Measurements from ENCODE around the gene RBM38.

Gene RBM38

DNA sequence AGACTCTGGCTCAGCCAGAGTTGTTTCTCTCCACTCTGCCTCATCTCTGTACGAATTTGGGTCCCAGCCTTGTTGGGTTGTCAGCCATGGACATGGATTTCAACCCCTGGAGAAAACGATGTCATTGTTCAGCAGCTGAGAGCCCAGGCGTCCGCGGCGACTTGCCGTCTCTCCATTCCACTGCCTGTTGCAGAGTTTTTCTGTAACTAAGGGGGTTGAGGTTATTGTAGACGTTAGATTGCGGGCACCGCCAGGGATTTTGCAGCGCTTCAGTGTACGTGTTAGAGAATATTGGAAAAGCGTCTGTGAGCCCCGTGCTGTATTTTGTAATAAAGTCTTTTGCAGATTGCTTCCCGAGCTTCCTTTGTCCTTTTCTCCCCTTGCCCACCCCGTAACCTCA lies 13.1 kb upstream of the RBM38 start:
- Histone ChIP-seq H3K4me3 (ENCODE audit: low read depth, low read length) (no peak overlapping the region), H3K9me3 (ENCODE audit: control insufficient read depth, insufficient read depth, low read depth, low read length) (no peaks in the 10 kb centered on the region), H3K4me1 (ENCODE audit: control insufficient read depth, insufficient read depth, low read length) (no peaks in the 10 kb centered on the region), H3K27ac (ENCODE audit: extremely low read depth, low read depth, low read length) (no peak overlapping the region), H3K36me3 (ENCODE audit: control insufficient read depth in 2 of 2, insufficient read depth in 1 of 2, low read length in 2 of 2) (peaks cover 16 to 82% of the 10 kb centered on the region in 2 experiments)
- ChIA-PET POLR2A (no interaction called here), CTCF (no interaction called here)
- TF ChIP-seq SCRT1 (tag by site-specific recombination; IDR thresholded peaks at IDR 0.05; ENCODE audit: borderline replicate concordance), result no peak
- TF ChIP-seq ZNF701 (tag by site-specific recombination; IDR thresholded peaks at IDR 0.05), result no peak
- TF ChIP-seq, protein P1, sequence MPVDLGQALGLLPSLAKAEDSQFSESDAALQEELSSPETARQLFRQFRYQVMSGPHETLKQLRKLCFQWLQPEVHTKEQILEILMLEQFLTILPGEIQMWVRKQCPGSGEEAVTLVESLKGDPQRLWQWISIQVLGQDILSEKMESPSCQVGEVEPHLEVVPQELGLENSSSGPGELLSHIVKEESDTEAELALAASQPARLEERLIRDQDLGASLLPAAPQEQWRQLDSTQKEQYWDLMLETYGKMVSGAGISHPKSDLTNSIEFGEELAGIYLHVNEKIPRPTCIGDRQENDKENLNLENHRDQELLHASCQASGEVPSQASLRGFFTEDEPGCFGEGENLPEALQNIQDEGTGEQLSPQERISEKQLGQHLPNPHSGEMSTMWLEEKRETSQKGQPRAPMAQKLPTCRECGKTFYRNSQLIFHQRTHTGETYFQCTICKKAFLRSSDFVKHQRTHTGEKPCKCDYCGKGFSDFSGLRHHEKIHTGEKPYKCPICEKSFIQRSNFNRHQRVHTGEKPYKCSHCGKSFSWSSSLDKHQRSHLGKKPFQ (tag by site-specific recombination; IDR thresholded peaks at IDR 0.05), result no peak
- no peak for TF ChIP-seq ZSCAN23 (tag by site-specific recombination; IDR thresholded peaks at IDR 0.05)
- TF ChIP-seq KLF1 (tag by site-specific recombination; IDR thresholded peaks at IDR 0.05), result no peak

DNA sequence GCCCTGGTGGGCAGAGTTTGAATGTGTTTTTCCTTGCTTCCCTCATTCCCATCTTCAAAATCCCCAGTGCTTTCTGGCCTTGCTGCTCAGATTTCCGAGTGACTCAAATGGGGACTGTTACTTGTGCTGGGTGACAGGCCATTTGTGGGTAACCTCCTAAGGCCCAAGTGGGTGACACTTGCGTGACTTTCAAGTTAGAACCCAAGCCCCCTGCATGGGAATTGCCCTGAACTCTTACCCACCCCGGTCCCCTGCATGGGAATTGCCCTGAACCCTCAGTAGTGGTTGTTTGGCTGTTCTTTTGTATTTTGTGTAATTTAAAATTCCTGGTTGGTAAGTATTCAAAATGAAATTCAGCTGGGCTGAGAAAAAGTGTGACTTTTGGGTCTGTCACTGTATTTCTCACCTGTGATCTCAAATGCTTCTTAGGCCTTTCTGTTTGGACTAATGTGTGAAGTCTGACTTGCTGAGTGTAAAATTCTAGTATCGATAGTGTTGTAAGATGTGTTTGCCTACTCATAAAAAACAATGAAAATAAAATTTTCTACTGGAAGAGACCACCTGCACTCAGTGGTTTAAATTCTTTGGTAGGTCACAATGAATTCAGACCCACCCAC lies 12.4 kb upstream of the RBM38 start:
- Histone ChIP-seq H3K4me3 (ENCODE audit: low read depth, low read length) (no peak overlapping the region), H3K27ac (ENCODE audit: extremely low read depth, low read depth, low read length) (no peak overlapping the region), H3K9me3 (ENCODE audit: control insufficient read depth, insufficient read depth, low read depth, low read length) (no peaks in the 10 kb centered on the region), H3K4me1 (ENCODE audit: control insufficient read depth, insufficient read depth, low read length) (no peaks in the 10 kb centered on the region), H3K36me3 (ENCODE audit: control insufficient read depth in 2 of 2, insufficient read depth in 1 of 2, low read length in 2 of 2) (peaks cover 16 to 76% of the 10 kb centered on the region in 2 experiments)
- ChIA-PET POLR2A (no interaction called here), CTCF (interaction anchor here (0.7 to 2.1 kb wide), 3 partner anchors 9 to 117 kb away, joined by 3 to 10 read pairs (median 4); no protein-coding TSS in a partner anchor)
- TF ChIP-seq ZNF830 (tag by site-specific recombination; IDR thresholded peaks at IDR 0.05; ENCODE audit: low read depth) (no peak), OSR2 (tag by site-specific recombination; IDR thresholded peaks at IDR 0.05) (no peak), ZBTB20 (tag by site-specific recombination; IDR thresholded peaks at IDR 0.05) (no peak), ZNF274 (IDR thresholded peaks at IDR 0.05; ENCODE audit: low read length) (no peak), ZNF274 (tag by site-specific recombination; IDR thresholded peaks at IDR 0.05; ENCODE audit: borderline replicate concordance) (no peak), TCF7L2 (IDR thresholded peaks at IDR 0.05; ENCODE audit: borderline replicate concordance, low read depth, low read length) (no peak), ZNF473 (tag by site-specific recombination; IDR thresholded peaks at IDR 0.05) (no peak), ZNF558 (tag by site-specific recombination; IDR thresholded peaks at IDR 0.05) (no peak), ZBTB21 (tag by site-specific recombination; IDR thresholded peaks at IDR 0.05) (no peak), ZNF391 (tag by site-specific recombination; IDR thresholded peaks at IDR 0.05; ENCODE audit: borderline replicate concordance, low read depth) (no peak), ZNF416 (tag by site-specific recombination; IDR thresholded peaks at IDR 0.05) (no peak), ZNF621 (tag by site-specific recombination; IDR thresholded peaks at IDR 0.05) (no peak), ZNF707 (tag by site-specific recombination; IDR thresholded peaks at IDR 0.05) (no peak), ZNF549 (tag by site-specific recombination; IDR thresholded peaks at IDR 0.05) (no peak), ZNF664 (tag by site-specific recombination; IDR thresholded peaks at IDR 0.05) (no peak)
- TF ChIP-seq, protein P2, sequence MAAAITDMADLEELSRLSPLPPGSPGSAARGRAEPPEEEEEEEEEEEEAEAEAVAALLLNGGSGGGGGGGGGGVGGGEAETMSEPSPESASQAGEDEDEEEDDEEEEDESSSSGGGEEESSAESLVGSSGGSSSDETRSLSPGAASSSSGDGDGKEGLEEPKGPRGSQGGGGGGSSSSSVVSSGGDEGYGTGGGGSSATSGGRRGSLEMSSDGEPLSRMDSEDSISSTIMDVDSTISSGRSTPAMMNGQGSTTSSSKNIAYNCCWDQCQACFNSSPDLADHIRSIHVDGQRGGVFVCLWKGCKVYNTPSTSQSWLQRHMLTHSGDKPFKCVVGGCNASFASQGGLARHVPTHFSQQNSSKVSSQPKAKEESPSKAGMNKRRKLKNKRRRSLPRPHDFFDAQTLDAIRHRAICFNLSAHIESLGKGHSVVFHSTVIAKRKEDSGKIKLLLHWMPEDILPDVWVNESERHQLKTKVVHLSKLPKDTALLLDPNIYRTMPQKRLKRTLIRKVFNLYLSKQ (tag by site-specific recombination; IDR thresholded peaks at IDR 0.05; ENCODE audit: borderline replicate concordance), result no peak
- TF ChIP-seq, protein P3, sequence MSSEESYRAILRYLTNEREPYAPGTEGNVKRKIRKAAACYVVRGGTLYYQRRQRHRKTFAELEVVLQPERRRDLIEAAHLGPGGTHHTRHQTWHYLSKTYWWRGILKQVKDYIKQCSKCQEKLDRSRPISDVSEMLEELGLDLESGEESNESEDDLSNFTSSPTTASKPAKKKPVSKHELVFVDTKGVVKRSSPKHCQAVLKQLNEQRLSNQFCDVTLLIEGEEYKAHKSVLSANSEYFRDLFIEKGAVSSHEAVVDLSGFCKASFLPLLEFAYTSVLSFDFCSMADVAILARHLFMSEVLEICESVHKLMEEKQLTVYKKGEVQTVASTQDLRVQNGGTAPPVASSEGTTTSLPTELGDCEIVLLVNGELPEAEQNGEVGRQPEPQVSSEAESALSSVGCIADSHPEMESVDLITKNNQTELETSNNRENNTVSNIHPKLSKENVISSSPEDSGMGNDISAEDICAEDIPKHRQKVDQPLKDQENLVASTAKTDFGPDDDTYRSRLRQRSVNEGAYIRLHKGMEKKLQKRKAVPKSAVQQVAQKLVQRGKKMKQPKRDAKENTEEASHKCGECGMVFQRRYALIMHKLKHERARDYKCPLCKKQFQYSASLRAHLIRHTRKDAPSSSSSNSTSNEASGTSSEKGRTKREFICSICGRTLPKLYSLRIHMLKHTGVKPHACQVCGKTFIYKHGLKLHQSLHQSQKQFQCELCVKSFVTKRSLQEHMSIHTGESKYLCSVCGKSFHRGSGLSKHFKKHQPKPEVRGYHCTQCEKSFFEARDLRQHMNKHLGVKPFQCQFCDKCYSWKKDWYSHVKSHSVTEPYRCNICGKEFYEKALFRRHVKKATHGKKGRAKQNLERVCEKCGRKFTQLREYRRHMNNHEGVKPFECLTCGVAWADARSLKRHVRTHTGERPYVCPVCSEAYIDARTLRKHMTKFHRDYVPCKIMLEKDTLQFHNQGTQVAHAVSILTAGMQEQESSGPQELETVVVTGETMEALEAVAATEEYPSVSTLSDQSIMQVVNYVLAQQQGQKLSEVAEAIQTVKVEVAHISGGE (tag by site-specific recombination; conservative IDR thresholded peaks at IDR 0.05; ENCODE audit: low read depth), result no peak
- TF ChIP-seq, protein P4, sequence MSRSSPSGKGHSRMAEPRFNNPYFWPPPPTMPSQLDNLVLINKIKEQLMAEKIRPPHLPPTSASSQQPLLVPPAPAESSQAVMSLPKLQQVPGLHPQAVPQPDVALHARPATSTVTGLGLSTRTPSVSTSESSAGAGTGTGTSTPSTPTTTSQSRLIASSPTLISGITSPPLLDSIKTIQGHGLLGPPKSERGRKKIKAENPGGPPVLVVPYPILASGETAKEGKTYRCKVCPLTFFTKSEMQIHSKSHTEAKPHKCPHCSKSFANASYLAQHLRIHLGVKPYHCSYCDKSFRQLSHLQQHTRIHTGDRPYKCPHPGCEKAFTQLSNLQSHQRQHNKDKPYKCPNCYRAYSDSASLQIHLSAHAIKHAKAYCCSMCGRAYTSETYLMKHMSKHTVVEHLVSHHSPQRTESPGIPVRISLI (tag by site-specific recombination; IDR thresholded peaks at IDR 0.05), result no peak
